ENCODE measurements around the gene USP28.
A peak's percentile ranks its signal among the peaks of the same experiment; 100 is the strongest.
"Not testable (repeated sequence)": the region's sequence is repeated elsewhere in the genome, so short reads cannot be mapped to it uniquely, and the experiment has no call there.

Gene USP28

DNA sequence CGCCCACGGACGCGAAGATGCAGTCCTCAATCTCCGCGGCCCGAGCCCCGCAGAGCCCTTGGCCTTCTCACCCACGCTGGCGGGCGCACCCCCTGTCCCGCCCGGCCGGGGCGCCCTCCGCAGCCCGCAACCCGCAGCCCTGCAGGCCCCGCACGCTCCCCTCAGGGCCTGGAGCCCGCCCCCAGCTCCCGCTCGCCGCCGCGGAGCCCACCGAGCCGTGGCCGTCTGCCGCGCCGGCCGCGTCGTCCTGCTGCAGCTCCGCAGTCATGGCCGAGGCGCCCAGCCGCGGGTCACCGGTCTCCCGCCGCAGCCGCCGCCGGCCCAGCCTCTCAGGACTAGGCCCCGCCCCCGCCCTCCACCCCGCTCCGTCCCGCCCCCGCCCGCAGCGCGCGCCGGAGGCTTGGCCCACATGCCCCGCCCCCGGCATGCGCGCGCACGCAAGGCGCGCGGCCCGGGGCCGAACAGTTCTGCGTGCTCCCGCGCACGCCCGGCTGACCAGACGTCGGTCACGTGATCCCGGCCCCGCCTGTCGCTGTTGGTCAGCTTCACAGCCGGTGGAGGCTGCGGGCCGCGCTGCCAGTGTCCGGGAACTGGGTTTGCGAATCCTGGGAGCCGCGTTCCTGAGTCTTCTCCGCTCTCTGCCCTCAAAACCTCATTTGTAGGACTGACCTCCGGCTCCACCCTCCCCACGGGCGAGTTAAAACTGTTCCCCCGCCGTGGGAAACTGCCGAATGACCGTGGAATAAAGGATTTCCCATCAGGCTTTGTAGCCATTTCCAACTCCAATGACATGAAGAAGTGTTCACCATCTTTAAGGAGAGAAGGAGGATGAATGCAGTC, at the start of gene USP28:
TSS of gene USP28 (minus strand) at position 339 of the 840 bp plus-strand sequence. CDS start at position 268, 71 bp downstream.
- peak; percentile 52 for DNase-seq (ENCODE audit: low read depth)

DNA sequence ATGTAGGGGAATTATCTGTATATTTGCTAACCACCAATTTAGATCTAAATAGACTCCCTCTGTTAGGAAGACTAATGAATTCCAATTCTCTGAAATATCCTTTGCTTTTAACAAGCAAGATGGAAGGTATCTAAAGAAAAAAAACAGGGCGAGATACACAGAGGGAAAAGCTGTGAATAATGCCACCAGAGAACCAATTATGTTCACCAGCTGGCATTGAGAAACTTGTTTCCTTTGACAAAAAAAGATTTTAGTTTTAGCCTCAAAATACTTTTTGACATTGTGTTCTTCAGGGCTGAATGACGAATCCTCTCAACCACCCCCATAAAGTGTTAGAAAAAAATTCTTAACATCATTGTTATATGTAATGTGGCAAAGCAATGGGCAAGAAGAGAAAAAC, 48.2 kb upstream of the USP28 start:
- DNase-seq (ENCODE audit: low read depth): no peak

DNA sequence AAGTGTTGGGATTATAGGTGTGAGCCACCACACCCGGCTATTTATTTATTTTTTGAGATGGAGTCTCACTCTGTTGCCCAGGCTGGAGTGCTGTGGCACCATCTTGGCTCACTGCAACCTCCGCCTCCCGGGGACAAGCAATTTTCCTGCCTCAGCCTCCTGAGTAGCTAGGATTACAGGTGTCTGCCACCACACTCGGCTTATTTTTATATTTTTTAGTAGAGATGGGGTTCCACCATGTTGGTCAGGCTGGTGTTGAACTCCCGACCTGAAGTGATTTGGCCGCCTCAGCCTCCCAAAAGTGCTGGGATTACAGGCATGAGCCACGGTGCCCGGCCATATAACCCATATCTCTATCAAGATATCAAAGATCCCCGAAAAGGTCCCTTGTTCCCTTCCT, 36.1 kb upstream of the USP28 start:
- not testable (repeated sequence) for DNase-seq (ENCODE audit: low read depth)

GRCh38 chr11:113908098-113908497, 32.7 kb upstream of the USP28 start:
- no peak for DNase-seq (ENCODE audit: low read depth)

- DNase-seq (ENCODE audit: low read depth): no peak
Measured at GRCh38 chr11:113907681-113908080, 32.3 kb upstream of the USP28 start.

GRCh38 chr11:113907152-113907551, 31.8 kb upstream of the USP28 start:
- DNase-seq (ENCODE audit: low read depth): no peak

DNA sequence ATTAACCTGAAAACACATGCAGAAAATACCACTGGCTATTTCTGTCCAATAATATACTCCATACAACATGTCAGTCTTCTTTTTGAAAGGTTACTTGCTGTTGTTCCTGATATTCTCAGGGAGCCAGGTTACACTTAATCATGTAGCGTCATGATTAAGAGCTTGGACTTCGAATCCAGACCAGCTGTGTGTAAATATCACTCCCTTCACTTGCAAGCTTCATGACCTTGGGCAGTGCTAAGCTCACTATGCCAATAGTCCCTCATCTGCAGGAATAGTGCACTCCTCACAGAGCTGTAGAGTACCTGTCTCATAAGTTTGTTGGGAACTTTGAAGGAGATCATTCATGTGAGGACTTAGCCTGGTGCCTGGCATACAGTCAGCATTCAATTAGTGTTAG, 31.1 kb upstream of the USP28 start:
- no peak for DNase-seq (ENCODE audit: low read depth)

DNA sequence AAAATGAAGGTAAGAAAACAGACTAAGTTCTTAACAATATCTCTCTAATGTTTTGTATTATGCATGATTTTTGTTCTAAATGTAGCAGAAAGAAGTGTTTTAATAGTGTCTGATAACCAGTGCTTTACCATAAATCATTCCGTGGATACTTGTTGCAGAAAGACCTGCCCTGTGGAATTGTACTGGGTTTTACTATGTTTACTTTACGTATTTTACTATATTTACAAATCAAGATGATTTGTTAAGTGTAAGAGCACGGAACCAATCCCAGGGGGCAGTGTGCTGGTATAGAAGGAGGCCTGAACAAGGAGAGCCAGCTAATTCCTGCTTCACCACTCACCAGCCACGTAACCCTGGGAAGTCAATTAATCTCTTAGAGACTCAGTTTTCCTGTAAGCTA, 30.7 kb upstream of the USP28 start:
- no peak for DNase-seq (ENCODE audit: low read depth)

DNA sequence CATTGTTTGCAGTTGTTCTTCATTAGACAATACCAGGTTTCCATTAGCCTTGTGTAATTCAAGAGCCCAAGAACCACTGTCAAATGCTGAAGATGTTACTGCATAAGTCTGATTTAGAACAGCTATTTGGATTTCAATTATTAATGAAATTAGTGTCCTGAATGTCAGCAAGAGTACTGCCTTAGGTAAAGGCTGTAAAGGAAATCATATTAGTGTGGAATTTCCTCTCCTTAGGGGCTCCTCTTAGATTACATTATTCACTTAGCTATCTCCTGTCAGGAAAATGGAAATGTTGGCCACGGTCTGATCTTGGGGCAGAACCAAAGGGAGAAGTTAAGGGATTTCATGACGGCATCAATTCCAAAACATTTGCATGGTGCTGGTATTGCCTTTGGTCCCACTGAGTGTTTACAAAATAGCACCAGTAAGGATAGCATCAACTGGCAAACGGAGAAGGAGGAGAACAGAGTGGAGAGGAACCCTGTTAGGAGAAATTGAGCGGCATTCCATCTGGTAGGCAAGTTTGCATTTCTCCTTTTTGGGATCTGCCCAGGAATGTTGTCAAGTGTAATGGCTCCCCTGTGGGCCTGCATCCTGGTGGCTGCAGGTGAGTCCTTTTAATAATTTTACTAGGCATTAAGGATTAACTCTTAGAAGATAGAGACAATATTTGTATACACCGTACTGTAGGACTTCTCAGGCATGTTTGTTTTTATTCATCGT, 29.2 kb upstream of the USP28 start, which contains the start of gene HTR3B:
TSS of gene HTR3B (plus strand) at position 418 of the 723 bp plus-strand sequence. CDS start at position 556, 138 bp downstream.
- DNase-seq (ENCODE audit: low read depth): no peak

GRCh38 chr11:113901141-113901540, 25.8 kb upstream of the USP28 start:
- no peak for DNase-seq (ENCODE audit: low read depth)

DNA sequence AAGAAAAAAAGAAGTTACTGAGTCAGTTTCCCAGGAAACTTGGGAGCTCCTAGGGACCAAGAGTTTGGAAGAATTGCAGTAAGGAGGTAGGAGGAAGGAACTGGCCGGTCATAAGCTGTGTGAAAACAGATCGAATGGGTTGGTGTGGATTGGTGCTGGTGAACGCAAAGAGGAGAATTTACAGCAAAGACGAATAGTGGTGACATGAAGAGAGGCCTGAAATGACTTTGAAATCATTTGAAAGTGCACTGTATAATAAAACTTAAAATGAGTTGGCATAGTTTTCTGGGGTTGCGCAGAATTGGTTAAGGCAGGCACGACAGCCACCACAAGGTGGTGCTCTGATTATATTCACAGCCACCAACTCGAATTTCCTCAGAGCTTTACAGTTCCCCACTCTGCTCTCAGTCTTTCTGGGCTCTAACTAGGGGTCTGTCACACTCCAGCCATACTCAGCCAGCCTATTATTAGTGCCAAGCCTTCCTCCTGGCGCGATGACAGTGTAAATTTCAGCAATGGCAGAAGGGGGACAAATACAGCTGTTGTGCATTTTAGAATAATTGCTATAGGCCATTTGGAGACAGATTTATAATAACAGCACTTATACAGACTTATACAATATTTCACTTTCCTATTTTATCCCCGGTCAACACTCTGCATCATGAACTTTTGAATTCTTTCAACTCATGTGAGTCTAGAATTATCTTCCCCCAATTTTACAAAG, 20.9 kb upstream of the USP28 start:
- DNase-seq (ENCODE audit: low read depth): no peak

GRCh38 chr11:113895367-113896155, 20.2 kb upstream of the USP28 start:
- no peak for DNase-seq (ENCODE audit: low read depth)

GRCh38 chr11:113894421-113894996, 19.1 kb upstream of the USP28 start:
- no peak for DNase-seq (ENCODE audit: low read depth)

GRCh38 chr11:113888848-113889247, 13.5 kb upstream of the USP28 start:
- DNase-seq (ENCODE audit: low read depth): no peak

- no peak for DNase-seq (ENCODE audit: low read depth)
Measured at GRCh38 chr11:113885897-113886296, 10.5 kb upstream of the USP28 start.

- no peak for DNase-seq (ENCODE audit: low read depth)
Measured at GRCh38 chr11:113884361-113884836, 9.0 kb upstream of the USP28 start.

GRCh38 chr11:113881856-113882255, 6.5 kb upstream of the USP28 start:
- DNase-seq (ENCODE audit: low read depth): no peak

DNA sequence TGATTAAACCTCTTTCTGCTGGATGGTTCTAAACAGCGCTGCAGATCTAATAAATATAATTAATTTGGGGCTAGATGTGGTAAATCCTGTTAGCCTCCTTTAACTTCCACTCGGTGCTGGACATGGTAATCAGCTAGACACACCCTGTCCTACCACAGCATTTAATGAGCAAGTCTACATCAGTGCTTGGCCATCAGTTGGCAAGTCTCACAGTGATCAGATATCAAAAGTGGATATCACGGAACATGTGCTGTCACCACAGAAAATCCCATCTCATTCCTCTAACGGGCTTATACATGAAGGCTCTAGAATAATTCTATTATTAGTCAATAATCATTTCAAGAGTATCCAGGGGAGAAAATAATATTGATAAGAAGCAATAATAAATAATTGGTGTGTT, 5.6 kb upstream of the USP28 start:
- no peak for DNase-seq (ENCODE audit: low read depth)

- DNase-seq (ENCODE audit: low read depth): not testable (repeated sequence)
Measured at GRCh38 chr11:113879446-113879845, 4.1 kb upstream of the USP28 start.

DNA sequence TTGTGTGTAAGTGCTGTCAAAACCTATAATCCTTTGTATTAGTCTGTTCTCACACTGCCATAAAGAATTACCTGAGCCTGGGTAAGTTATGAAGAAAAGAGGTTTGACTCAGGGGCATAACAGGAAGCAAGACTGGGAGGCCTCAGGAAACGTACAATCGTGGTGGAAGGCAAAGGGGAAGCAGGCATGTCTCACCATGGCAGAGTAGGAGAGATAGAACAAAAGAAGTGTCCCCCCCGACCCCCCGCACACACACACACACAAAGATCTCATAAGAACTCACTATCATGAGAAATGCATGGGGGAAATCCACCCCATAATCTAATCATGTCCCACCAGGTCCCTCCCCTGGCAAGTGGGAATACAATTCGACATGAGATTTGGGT, 2.3 kb upstream of the USP28 start:
- DNase-seq (ENCODE audit: low read depth): no peak
